GM12892 (cell line): ENCODE measurements around the gene MYO19.

ENCODE experiments used
- POLR2A ChIP-seq: IDR thresholded peaks from 2 replicates; pipeline ENCODE4 v1.6.1; 2011; ENCODE audit warnings: low read depth, low read length, control low read depth
- POLR2AphosphoS5 ChIP-seq: IDR thresholded peaks from 2 replicates; pipeline ENCODE4 v1.6.1; 2011; ENCODE audit warnings: low read depth, low read length, control low read depth

DNA sequence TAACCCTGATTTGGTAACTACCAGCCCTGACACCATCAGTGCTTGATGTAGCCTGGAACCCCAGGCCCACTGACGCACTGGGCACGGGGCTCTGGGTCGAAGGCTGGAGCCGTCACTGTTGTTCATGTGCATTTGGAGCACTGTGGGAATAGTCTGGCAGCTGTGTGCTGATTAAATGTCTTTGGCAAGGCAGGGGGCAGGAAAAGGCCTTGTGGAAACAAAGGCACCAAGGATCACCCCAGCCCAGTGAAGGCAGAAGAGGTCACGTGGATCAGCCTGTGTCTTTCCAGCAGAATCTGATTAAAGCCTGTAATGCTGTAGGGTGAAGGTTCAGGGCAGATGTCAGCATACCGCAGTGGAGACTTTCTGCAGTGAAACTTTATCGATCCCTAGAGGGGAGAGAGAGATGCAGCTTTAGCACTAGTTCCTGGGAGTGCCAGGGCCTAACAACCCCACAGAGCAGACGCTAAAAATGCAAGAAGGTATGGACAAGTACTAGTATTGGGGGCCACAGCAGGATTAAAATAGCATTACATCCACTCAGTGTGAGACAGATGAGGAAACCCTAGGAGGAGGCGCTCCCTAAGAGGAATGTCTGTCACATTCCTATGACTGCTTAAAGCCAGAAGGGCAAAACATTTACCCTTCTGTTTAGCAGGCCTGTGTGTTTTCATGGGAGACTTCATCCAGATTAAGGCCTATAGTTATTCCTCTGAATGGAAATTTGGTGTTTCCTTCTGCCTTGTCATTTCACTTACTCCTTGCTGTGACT lies 38.5 kb downstream of the MYO19 start:
- TF ChIP-seq POLR2AphosphoS5 (peak; percentile 32; the same call in 1 of the 2 replicates), POLR2A (no peak)
